K562 (cell line): ENCODE measurements around the gene URB2. TPM values are rescaled to one million over a fixed set of nuclear protein-coding genes. Genes with fewer than 3 reads are reported as not detected.

Experiments used
- ATAC-seq: fragments of 200-7000 bp; cut with Tn5 transposase; 3 replicates; pipeline ENCODE4 v1.9.1; 2020; ENCODE audit warnings: moderate library complexity
- BruUV-seq: library from RNA; stranded (reverse); fragments of 400-500 nt; replicated peaks from 2 replicates; lab custom pipeline; 2021; lab: Mats Ljungman, UMichigan
- CTCF ChIA-PET: fragments of 300-600 bp; formaldehyde crosslinking; extraction: SDS; loops from one replicate; lab custom pipeline; 2021; ENCODE audit warnings: low intra/inter-chr PET ratio; lab: Yijun Ruan, JAX
- POLR2A ChIA-PET: fragments of 300-600, 350-650 bp; sonication (Branson Sonifier 250); formaldehyde crosslinking; extraction: SDS; loops from one replicate; lab custom pipeline; 2021; ENCODE audit warnings: antibody characterized with exemption, inconsistent platforms; lab: Yijun Ruan, JAX
- DNase-seq, 4 experiments: peaks; one replicate each; pipeline versions ENCODE4 v3.0.0 to v3.0.0-alpha.2; 2011 to 2018; ENCODE audit warnings: low spot score in 3 of 4, mixed read lengths in 3 of 4; ENCODE audit errors: extremely low read depth in 1 of 4
- FAIRE-seq: peaks from 2 replicates; lab custom pipeline; 2011; peaks lifted over from hg19 to GRCh38; lab: Jason Lieb, UNC
- H2AFZ ChIP-seq: 2 replicates; pipeline ENCODE4 v1.6.0; 2011; ENCODE audit warnings: low read depth, low read length, control low read depth, inconsistent platforms
- H3K27ac ChIP-seq: fragments of 200-600 bp; 3 replicates; pipeline ENCODE4 v1.8.0; 2011; ENCODE audit warnings: low read depth, mild to moderate bottlenecking, control low read depth, inconsistent platforms, low read length, moderate library complexity, mixed read lengths; ENCODE audit errors: extremely low read depth
- H3K27me3 ChIP-seq, 2 experiments: fragments of 300-600 bp in 1 of 2; 2 replicates in 1 of 2; 3 replicates in 1 of 2; pipeline versions ENCODE4 v1.6.0 to v1.8.0; 2011; ENCODE audit warnings: inconsistent platforms in 2 of 2, low read length in 2 of 2, mild to moderate bottlenecking in 1 of 2, mixed read lengths in 1 of 2, moderate library complexity in 1 of 2; ENCODE audit not compliant: control insufficient read depth in 2 of 2, insufficient read depth in 2 of 2
- H3K36me3 ChIP-seq: fragments of 300-600 bp; 3 replicates; pipeline ENCODE4 v1.8.0; 2011; ENCODE audit warnings: mild to moderate bottlenecking, low read length, inconsistent platforms; ENCODE audit not compliant: control insufficient read depth, insufficient read depth
- H3K4me1 ChIP-seq, 2 experiments: fragments of 200-600 bp in 1 of 2; replicated peaks in 1 of 2; 2 replicates in 1 of 2; 3 replicates in 1 of 2; pipeline versions ENCODE4 v1.5.1 to v1.8.0; 2011; ENCODE audit warnings: inconsistent platforms in 2 of 2, low read length in 2 of 2, mild to moderate bottlenecking in 1 of 2, mixed read lengths in 1 of 2, moderate library complexity in 1 of 2; ENCODE audit not compliant: control insufficient read depth in 2 of 2, insufficient read depth in 2 of 2
- H3K4me2 ChIP-seq: 2 replicates; pipeline ENCODE4 v1.6.1; 2011; ENCODE audit warnings: low read length, control low read depth, inconsistent platforms, mixed read lengths; ENCODE audit not compliant: insufficient read depth
- H3K4me3 ChIP-seq: fragments of 200-600 bp; sonication (generic), shearing (Covaris generic); 2 replicates; pipeline ENCODE4 v1.5.1; 2016; ENCODE audit warnings: control low read depth, inconsistent platforms
- H3K79me2 ChIP-seq: fragments of 200-600 bp; 3 replicates; pipeline ENCODE4 v1.8.0; 2011; ENCODE audit warnings: low read length, inconsistent platforms; ENCODE audit not compliant: control insufficient read depth, insufficient read depth
- H3K9ac ChIP-seq, 2 experiments: 2 replicates each; pipeline versions ENCODE4 v1.6.0 to v1.6.1; 2011; ENCODE audit warnings: low read depth in 2 of 2, low read length in 2 of 2, control low read depth in 1 of 2, inconsistent platforms in 1 of 2, mild to moderate bottlenecking in 1 of 2, mixed read lengths in 1 of 2; ENCODE audit not compliant: insufficient read depth in 1 of 2
- H3K9me1 ChIP-seq: one replicate; pipeline ENCODE4 v1.6.0; 2011; ENCODE audit warnings: inconsistent platforms, mild to moderate bottlenecking, low read length, moderate library complexity; ENCODE audit not compliant: control insufficient read depth, insufficient read depth
- H3K9me3 ChIP-seq: replicated peaks from 2 replicates; pipeline ENCODE4 v1.5.1; 2011; ENCODE audit warnings: low read depth, low read length, inconsistent platforms; ENCODE audit not compliant: control insufficient read depth, insufficient read depth
- H4K20me1 ChIP-seq: replicated peaks from 2 replicates; pipeline ENCODE4 v1.6.1; 2011; ENCODE audit warnings: low read length, inconsistent platforms, mixed read lengths; ENCODE audit not compliant: control insufficient read depth, insufficient read depth
- EGR1 ChIP-seq: fragments of 450-650 bp; conservative IDR thresholded peaks from 2 replicates; pipeline ENCODE4 v1.6.1; 2017; ENCODE audit warnings: mild to moderate bottlenecking
- HDGF ChIP-seq: fragments of 450-650 bp; IDR thresholded peaks from 2 replicates; pipeline ENCODE4 v1.6.1; 2016
- HLTF ChIP-seq: fragments of 450-650 bp; IDR thresholded peaks from 2 replicates; pipeline ENCODE4 v1.6.1; 2016
- NCOA4 ChIP-seq: fragments of 450-650 bp; IDR thresholded peaks from 2 replicates; pipeline ENCODE4 v1.6.1; 2018; ENCODE audit warnings: mild to moderate bottlenecking; ENCODE audit not compliant: partially characterized antibody
- XRCC3 ChIP-seq: fragments of 450-650 bp; IDR thresholded peaks from 2 replicates; pipeline ENCODE4 v1.6.1; 2017; ENCODE audit warnings: mild to moderate bottlenecking, moderate library complexity
- YY1 ChIP-seq, 3 experiments: IDR thresholded peaks; 2 replicates each; pipeline ENCODE4 v1.6.1; 2011; ENCODE audit warnings: low read length in 2 of 3, mild to moderate bottlenecking in 2 of 3, moderate library complexity in 2 of 3, borderline replicate concordance in 1 of 3, control low read depth in 1 of 3, low read depth in 1 of 3; ENCODE audit not compliant: insufficient read depth in 3 of 3, insufficient replicate concordance in 2 of 3, control insufficient read depth in 1 of 3, insufficient read length in 1 of 3; ENCODE audit errors: extremely low read depth in 1 of 3
- ZNF175 ChIP-seq: fragments of 200-800 bp; sonication (Bioruptor generic); IDR thresholded peaks from 2 replicates; pipeline ENCODE4 v1.6.1; 2016; ENCODE audit warnings: low read depth, mild to moderate bottlenecking, missing genetic modification characterization, missing compliant biosample characterization
- WGBS: fragments of 100-300 bp; shearing (Covaris generic); methylation state at CpG from one replicate; pipeline ENCODE4 v1.1.6; 2016; ENCODE audit warnings: low coverage, mixed read lengths; ENCODE audit not compliant: insufficient coverage; ENCODE audit errors: missing lambda C conversion rate; 5-methylcytosine and 5-hydroxymethylcytosine counted together
- in situ Hi-C: fragments of 300-500 bp; cut with MboI; formaldehyde crosslinking; loops from 4 replicates; pipeline ENCODE4 v1.15.0; 2018; ENCODE audit warnings: inconsistent platforms, mixed read lengths
- intact Hi-C: fragments of 100-400 bp; cut with micrococcal nuclease; formaldehyde crosslinking; loops from 2 replicates; pipeline ENCODE4 v1.14.2; 2022
- polyA plus RNA-seq, 8 experiments: library from polyadenylated mRNA; depleted of rRNA in 4 of 8; stranded (reverse) in 5 of 8; unstranded in 3 of 8; fragments of >200 nt; fragmentation: Nextera tagmentation in 2 of 8; fragmentation: Illumina TruSeq in 1 of 8; extraction: Ambion mirVana in 2 of 8; extraction: Trizol in 1 of 8; gene quantifications; 2 replicates each; pipeline versions ENCODE4 v1.2.1 to v1.2.3, GENCODE V29; 2011 to 2014; ENCODE audit warnings: inconsistent platforms in 1 of 8, missing spikeins in 1 of 8
- total RNA-seq, 7 experiments: library from RNA; depleted of rRNA in 6 of 7; stranded (reverse); fragments of >200 nt in 6 of 7; fragmentation: Illumina TruSeq in 2 of 7; extraction: Trizol in 2 of 7; gene quantifications; 2 replicates each; pipeline versions ENCODE4 v1.2.1 to v1.2.3, GENCODE V29; 2011 to 2021; ENCODE audit warnings: low replicate concordance in 1 of 7
- TF ChIP-seq, protein P1 (sequence below): fragments of 450-650 bp; IDR thresholded peaks from 2 replicates; pipeline ENCODE4 v1.6.1; 2018; ENCODE audit not compliant: partially characterized antibody
- TF ChIP-seq, protein P2 (sequence below), 2 experiments: IDR thresholded peaks in 1 of 2; conservative IDR thresholded peaks in 1 of 2; 2 replicates each; pipeline ENCODE4 v1.6.1; 2016; ENCODE audit warnings: low read depth in 2 of 2, mild to moderate bottlenecking in 1 of 2, missing compliant biosample characterization in 1 of 2, missing genetic modification characterization in 1 of 2, moderate library complexity in 1 of 2

URB2 gene
- total and polyA plus RNA-seq, 9 of the 15 experiments (the other 6 are each of a cell fraction or from before 2014, with no cell fraction given): 2.8 to 28.3 (median 19.0) TPM

- peak in 1 of 4 experiments; percentile 1 for DNase-seq
- H3K4me1 ChIP-seq: no peaks in the 10 kb centered on the region
- H3K27me3 ChIP-seq: no peaks in the 10 kb centered on the region
- no peaks in the 10 kb centered on the region for H3K36me3 ChIP-seq
- no peak overlapping the region for H3K27ac ChIP-seq
- ATAC-seq: no peak
- no TSS peak for BruUV-seq
- H3K4me2 ChIP-seq: no peak overlapping the region
- intact Hi-C loops (no loop called here), in situ Hi-C loops (no loop called here)
- no peak overlapping the region for H3K4me3 ChIP-seq
- H2AFZ ChIP-seq: no peak overlapping the region
- no peaks in the 10 kb centered on the region for H3K79me2 ChIP-seq
- no peak overlapping the region for H3K9ac ChIP-seq
- ChIA-PET POLR2A (no interaction called here), CTCF (interaction anchor here (0.5 kb wide), 1 partner anchor 132 kb away, joined by 3 read pairs; no protein-coding TSS in a partner anchor)
- no peak for FAIRE-seq
- no peak for TF ChIP-seq HLTF
- no peak for TF ChIP-seq XRCC3
- TF ChIP-seq NCOA4: no peak
- TF ChIP-seq EGR1: 0 out of 2 replicates have a peak, but pooled peaks have one; percentile 21
- H3K9me1 ChIP-seq: no peaks in the 10 kb centered on the region
- no peaks in the 10 kb centered on the region for H4K20me1 ChIP-seq
- H3K9me3 ChIP-seq: no peaks in the 10 kb centered on the region
Measured at GRCh38 chr1:229675396-229675795, 49.3 kb downstream of the URB2 start.

DNA sequence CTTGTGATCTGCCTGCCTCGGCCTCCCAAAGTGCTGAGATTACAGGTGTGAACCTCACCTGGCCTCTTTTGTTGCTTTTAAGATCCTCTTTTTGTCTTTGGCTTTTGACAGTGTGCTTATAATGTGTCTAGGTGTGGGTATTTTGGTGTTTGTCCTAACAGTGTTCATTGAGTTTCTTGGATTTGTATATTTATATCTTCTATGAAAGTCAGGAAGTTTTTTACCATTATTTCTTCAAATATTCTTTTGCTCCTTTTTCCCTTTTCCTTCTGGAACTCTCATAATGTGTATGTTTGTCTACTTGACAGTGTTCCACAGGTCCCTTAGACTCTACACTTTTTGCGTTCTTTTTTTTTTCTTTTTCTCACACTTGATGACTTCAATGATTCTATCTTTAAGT is 59.1 kb downstream of the URB2 start:
- DNase-seq: no peak
- H3K79me2 ChIP-seq: no peaks in the 10 kb centered on the region
- BruUV-seq: no TSS peak
- no peaks in the 10 kb centered on the region for H3K4me1 ChIP-seq
- peaks cover 8 to 13% of the 10 kb centered on the region in 2 experiments; a peak in 4 of 5 replicates for H3K27me3 ChIP-seq
- FAIRE-seq: no peak
- H3K4me2 ChIP-seq: no peak overlapping the region
- no peaks in the 10 kb centered on the region for H3K9me3 ChIP-seq
- no peak overlapping the region for H3K27ac ChIP-seq
- no peaks in the 10 kb centered on the region for H4K20me1 ChIP-seq
- no peaks in the 10 kb centered on the region for H3K9me1 ChIP-seq
- in situ Hi-C loops (no loop called here), intact Hi-C loops (loop anchor here (1.0 kb wide), 1 partner anchor 9 kb away; no protein-coding TSS in a partner anchor)
- ChIA-PET CTCF (no interaction called here), POLR2A (no interaction called here)
- H3K36me3 ChIP-seq: no peaks in the 10 kb centered on the region
- 18% methylated on average over 2 of the region's 2 CpGs for WGBS
- no peak overlapping the region for H3K4me3 ChIP-seq
- H2AFZ ChIP-seq: no peak overlapping the region
- H3K9ac ChIP-seq: no peak overlapping the region
- no peak for ATAC-seq
- TF ChIP-seq, protein P1, sequence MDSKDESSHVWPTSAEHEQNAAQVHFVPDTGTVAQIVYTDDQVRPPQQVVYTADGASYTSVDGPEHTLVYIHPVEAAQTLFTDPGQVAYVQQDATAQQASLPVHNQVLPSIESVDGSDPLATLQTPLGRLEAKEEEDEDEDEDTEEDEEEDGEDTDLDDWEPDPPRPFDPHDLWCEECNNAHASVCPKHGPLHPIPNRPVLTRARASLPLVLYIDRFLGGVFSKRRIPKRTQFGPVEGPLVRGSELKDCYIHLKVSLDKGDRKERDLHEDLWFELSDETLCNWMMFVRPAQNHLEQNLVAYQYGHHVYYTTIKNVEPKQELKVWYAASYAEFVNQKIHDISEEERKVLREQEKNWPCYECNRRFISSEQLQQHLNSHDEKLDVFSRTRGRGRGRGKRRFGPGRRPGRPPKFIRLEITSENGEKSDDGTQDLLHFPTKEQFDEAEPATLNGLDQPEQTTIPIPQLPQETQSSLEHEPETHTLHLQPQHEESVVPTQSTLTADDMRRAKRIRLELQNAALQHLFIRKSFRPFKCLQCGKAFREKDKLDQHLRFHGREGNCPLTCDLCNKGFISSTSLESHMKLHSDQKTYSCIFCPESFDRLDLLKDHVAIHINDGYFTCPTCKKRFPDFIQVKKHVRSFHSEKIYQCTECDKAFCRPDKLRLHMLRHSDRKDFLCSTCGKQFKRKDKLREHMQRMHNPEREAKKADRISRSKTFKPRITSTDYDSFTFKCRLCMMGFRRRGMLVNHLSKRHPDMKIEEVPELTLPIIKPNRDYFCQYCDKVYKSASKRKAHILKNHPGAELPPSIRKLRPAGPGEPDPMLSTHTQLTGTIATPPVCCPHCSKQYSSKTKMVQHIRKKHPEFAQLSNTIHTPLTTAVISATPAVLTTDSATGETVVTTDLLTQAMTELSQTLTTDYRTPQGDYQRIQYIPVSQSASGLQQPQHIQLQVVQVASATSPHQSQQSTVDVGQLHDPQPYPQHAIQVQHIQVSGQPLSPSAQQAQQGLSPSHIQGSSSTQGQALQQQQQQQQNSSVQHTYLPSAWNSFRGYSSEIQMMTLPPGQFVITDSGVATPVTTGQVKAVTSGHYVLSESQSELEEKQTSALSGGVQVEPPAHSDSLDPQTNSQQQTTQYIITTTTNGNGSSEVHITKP: no peak
- no peak for TF ChIP-seq YY1 (IDR thresholded peaks at IDR 0.05; ENCODE audit: borderline replicate concordance in 1 of 3, control insufficient read depth in 1 of 3, extremely low read depth in 1 of 3, insufficient read depth in 3 of 3, insufficient read length in 1 of 3, insufficient replicate concordance in 2 of 3, low read depth in 1 of 3, low read length in 2 of 3)
- TF ChIP-seq ZNF175 (CRISPR knock-in tag): no peak
- TF ChIP-seq, protein P2, sequence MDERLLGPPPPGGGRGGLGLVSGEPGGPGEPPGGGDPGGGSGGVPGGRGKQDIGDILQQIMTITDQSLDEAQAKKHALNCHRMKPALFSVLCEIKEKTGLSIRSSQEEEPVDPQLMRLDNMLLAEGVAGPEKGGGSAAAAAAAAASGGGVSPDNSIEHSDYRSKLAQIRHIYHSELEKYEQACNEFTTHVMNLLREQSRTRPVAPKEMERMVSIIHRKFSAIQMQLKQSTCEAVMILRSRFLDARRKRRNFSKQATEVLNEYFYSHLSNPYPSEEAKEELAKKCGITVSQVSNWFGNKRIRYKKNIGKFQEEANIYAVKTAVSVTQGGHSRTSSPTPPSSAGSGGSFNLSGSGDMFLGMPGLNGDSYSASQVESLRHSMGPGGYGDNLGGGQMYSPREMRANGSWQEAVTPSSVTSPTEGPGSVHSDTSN (CRISPR knock-in tag; IDR thresholded peaks at IDR 0.05; ENCODE audit: low read depth): no peak
- TF ChIP-seq, protein P2 (tag; conservative IDR thresholded peaks at IDR 0.05; ENCODE audit: low read depth): no peak
- no peak for TF ChIP-seq HDGF
